Loucy (cell line): ENCODE data around the gene PDZD7.

Experiments used
- H2AFZ ChIP-seq: fragments of 200-600 bp; sonication (generic); 2 replicates; pipeline ENCODE4 v1.6.0; 2016; ENCODE audit warnings: antibody characterized with exemption, mild to moderate bottlenecking, low read length, moderate library complexity
- H3F3A ChIP-seq: fragments of 200-600 bp; 2 replicates; pipeline ENCODE4 v1.6.0; 2016; ENCODE audit warnings: antibody characterized with exemption, low read depth, mild to moderate bottlenecking
- H3K27me3 ChIP-seq: fragments of 200-600 bp; sonication (generic); 2 replicates; pipeline ENCODE4 v1.6.1; 2014; ENCODE audit warnings: low read length, mild to moderate bottlenecking; ENCODE audit not compliant: insufficient read depth, poor library complexity, severe bottlenecking
- H3K36me3 ChIP-seq: fragments of 200-600 bp; sonication (generic); 2 replicates; pipeline ENCODE4 v1.6.1; 2016; ENCODE audit warnings: low read length; ENCODE audit not compliant: insufficient read depth
- H3K4me1 ChIP-seq: fragments of 200-600 bp; sonication (generic); 2 replicates; pipeline ENCODE4 v1.5.1; 2014; ENCODE audit warnings: low read length, mild to moderate bottlenecking; ENCODE audit not compliant: insufficient read depth, poor library complexity, severe bottlenecking
- H3K4me2 ChIP-seq: fragments of 200-600 bp; sonication (generic); 2 replicates; pipeline ENCODE4 v1.6.0; 2014; ENCODE audit warnings: antibody characterized with exemption, low read length, low read depth, mild to moderate bottlenecking; ENCODE audit not compliant: poor library complexity, severe bottlenecking
- H3K4me3 ChIP-seq: fragments of 200-600 bp; sonication (generic); 2 replicates; pipeline ENCODE4 v1.5.1; 2014; ENCODE audit warnings: low read length, mild to moderate bottlenecking, mixed read lengths; ENCODE audit not compliant: poor library complexity, severe bottlenecking
- H3K79me2 ChIP-seq: fragments of 200-600 bp; sonication (generic); 2 replicates; pipeline ENCODE4 v1.6.1; 2014; ENCODE audit warnings: low read length; ENCODE audit not compliant: insufficient read depth
- H3K9ac ChIP-seq: fragments of 200-600 bp; sonication (generic); 2 replicates; pipeline ENCODE4 v1.6.0; 2014; ENCODE audit warnings: mild to moderate bottlenecking, low read depth, low read length, moderate library complexity; ENCODE audit not compliant: poor library complexity, severe bottlenecking
- H3K9me2 ChIP-seq: fragments of 200-600 bp; sonication (generic); replicated peaks from 2 replicates; pipeline ENCODE4 v1.6.1; 2016; ENCODE audit warnings: low read depth, low read length, mixed read lengths
- H3K9me3 ChIP-seq: fragments of 200-600 bp; sonication (generic); 2 replicates; pipeline ENCODE4 v1.6.1; 2014; ENCODE audit warnings: mild to moderate bottlenecking, antibody characterized with exemption, low read length, low read depth; ENCODE audit not compliant: insufficient read depth
- H4K20me1 ChIP-seq: fragments of 200-600 bp; sonication (generic); 2 replicates; pipeline ENCODE4 v1.6.0; 2014; ENCODE audit warnings: antibody characterized with exemption, low read length, mild to moderate bottlenecking; ENCODE audit not compliant: insufficient read depth, poor library complexity, severe bottlenecking
- CTCF ChIP-seq: fragments of 200-600 bp; sonication (generic); conservative IDR thresholded peaks from 2 replicates; pipeline ENCODE4 v1.5.1; 2014; ENCODE audit warnings: mild to moderate bottlenecking, antibody characterized with exemption, low read length
- EZH2phosphoT487 ChIP-seq: fragments of 200-600 bp; IDR thresholded peaks from 2 replicates; pipeline ENCODE4 v1.6.1; 2018; ENCODE audit warnings: antibody characterized with exemption, mild to moderate bottlenecking, moderate library complexity, borderline replicate concordance

The PDZD7 gene

GRCh38 chr10:101033276-101033675, 2.3 kb upstream of the PDZD7 start:
- no peaks in the 10 kb centered on the region for H3K27me3 ChIP-seq
- H3K4me2 ChIP-seq, result peak overlapping the region; percentile 97
- no peak overlapping the region for H2AFZ ChIP-seq
- H3K9me2 ChIP-seq, result no peaks in the 10 kb centered on the region
- H3K36me3 ChIP-seq, result peaks cover 12% of the 10 kb centered on the region; the same call in 1 of the 2 replicates
- no peak for TF ChIP-seq CTCF
- no peak for TF ChIP-seq EZH2phosphoT487
- H3K4me1 ChIP-seq, result peaks cover 29% of the 10 kb centered on the region
- H3K4me3 ChIP-seq, result peak overlapping the region; percentile 77
- H4K20me1 ChIP-seq, result no peaks in the 10 kb centered on the region
- H3K79me2 ChIP-seq, result no peaks in the 10 kb centered on the region; the same call in 1 of the 2 replicates
- H3K9me3 ChIP-seq, result no peaks in the 10 kb centered on the region
- H3F3A ChIP-seq, result no peaks in the 10 kb centered on the region
- H3K9ac ChIP-seq, result peak overlapping the region; percentile 67

GRCh38 chr10:101032637-101033224, 1.8 kb upstream of the PDZD7 start:
- Histone ChIP-seq H3K9me3 (no peaks in the 10 kb centered on the region), H3F3A (no peaks in the 10 kb centered on the region), H2AFZ (peak overlapping the region; percentile 97), H3K4me3 (peak overlapping the region; percentile 77), H3K9me2 (no peaks in the 10 kb centered on the region), H3K27me3 (no peaks in the 10 kb centered on the region), H3K36me3 (peaks cover 10% of the 10 kb centered on the region; the same call in 1 of the 2 replicates), H3K79me2 (no peaks in the 10 kb centered on the region; the same call in 1 of the 2 replicates), H3K4me1 (peaks cover 29% of the 10 kb centered on the region), H3K4me2 (peak overlapping the region; percentile 97), H4K20me1 (no peaks in the 10 kb centered on the region), H3K9ac (peak overlapping the region; percentile 67)
- TF ChIP-seq CTCF, result no peak
- no peak for TF ChIP-seq EZH2phosphoT487

GRCh38 chr10:101031796-101032636, 1.1 kb upstream of the PDZD7 start:
- H3K9me2 ChIP-seq, result no peaks in the 10 kb centered on the region
- H3K79me2 ChIP-seq, result no peaks in the 10 kb centered on the region; the same call in 1 of the 2 replicates
- peaks cover 3% of the 10 kb centered on the region; the same call in 1 of the 2 replicates for H3K36me3 ChIP-seq
- no peaks in the 10 kb centered on the region for H3K9me3 ChIP-seq
- H3K4me1 ChIP-seq, result peaks cover 29% of the 10 kb centered on the region
- peak overlapping the region; percentile 67 for H3K9ac ChIP-seq
- H3F3A ChIP-seq, result no peaks in the 10 kb centered on the region
- H3K4me3 ChIP-seq, result peak overlapping the region; percentile 77
- TF ChIP-seq EZH2phosphoT487 (no peak), CTCF (no peak)
- no peaks in the 10 kb centered on the region for H3K27me3 ChIP-seq
- H2AFZ ChIP-seq, result peak overlapping the region; percentile 97
- H3K4me2 ChIP-seq, result peak overlapping the region; percentile 97
- no peaks in the 10 kb centered on the region for H4K20me1 ChIP-seq
